IMR-90 (cell line): ENCODE measurements around the gene SYT6. TPM values are rescaled to one million over a fixed set of nuclear protein-coding genes. Genes with fewer than 3 reads are reported as not detected.
A peak's percentile ranks its signal among the peaks of the same experiment; 100 is the strongest.

Experiments
- ATAC-seq: fragments of 200-7000 bp; cut with Tn5 transposase; 2 replicates; pipeline ENCODE4 v1.9.1; 2020; ENCODE audit warnings: low read depth, mild to moderate bottlenecking, moderate library complexity
- BruUV-seq: library from RNA; stranded (reverse); fragments of 400-500 nt; replicated peaks from 2 replicates; lab custom pipeline; 2021; lab: Mats Ljungman, UMichigan
- CTCF ChIA-PET: fragments of 300-600 bp; formaldehyde crosslinking; extraction: SDS; loops from one replicate; lab custom pipeline; 2021; ENCODE audit warnings: antibody characterized with exemption; lab: Yijun Ruan, JAX
- POLR2A ChIA-PET: fragments of 300-600 bp; sonication (Branson Sonifier 250); formaldehyde crosslinking; loops from one replicate; lab custom pipeline; 2022; ENCODE audit warnings: antibody characterized with exemption; ENCODE audit not compliant: unreplicated experiment; lab: Charles Lee
- DNase-seq: peaks from one replicate; pipeline ENCODE4 v3.0.0; 2013
- H2AFZ ChIP-seq: replicated peaks from 2 replicates; pipeline ENCODE3; 2013; ENCODE audit warnings: low read length, mild to moderate bottlenecking; ENCODE audit not compliant: poor library complexity
- H2AK5ac ChIP-seq: 2 replicates; pipeline ENCODE4 v1.6.1; 2013; ENCODE audit warnings: low read depth, low read length, inconsistent platforms
- H2AK9ac ChIP-seq: replicated peaks from 2 replicates; pipeline ENCODE3; 2013; ENCODE audit warnings: mild to moderate bottlenecking, low read depth, low read length, moderate library complexity; ENCODE audit not compliant: poor library complexity
- H2BK120ac ChIP-seq: 2 replicates; pipeline ENCODE4 v1.6.1; 2013; ENCODE audit warnings: low read depth, low read length, inconsistent platforms
- H2BK15ac ChIP-seq: 3 replicates; pipeline ENCODE4 v1.6.1; 2013; ENCODE audit warnings: low read depth, low read length, inconsistent platforms
- H2BK20ac ChIP-seq: 2 replicates; pipeline ENCODE4 v1.6.1; 2013; ENCODE audit warnings: low read depth, mild to moderate bottlenecking, inconsistent platforms, low read length, moderate library complexity
- H2BK5ac ChIP-seq: 2 replicates; pipeline ENCODE4 v1.6.1; 2013; ENCODE audit warnings: mild to moderate bottlenecking, low read depth, low read length, inconsistent platforms; ENCODE audit not compliant: poor library complexity, severe bottlenecking
- H3K14ac ChIP-seq: replicated peaks from 2 replicates; pipeline ENCODE4 v1.6.1; 2013; ENCODE audit warnings: low read depth, low read length, inconsistent platforms
- H3K18ac ChIP-seq: 2 replicates; pipeline ENCODE4 v1.6.1; 2013; ENCODE audit warnings: low read depth, low read length, control low read depth
- H3K23ac ChIP-seq: 2 replicates; pipeline ENCODE4 v1.6.1; 2013; ENCODE audit warnings: low read depth, low read length, inconsistent platforms
- H3K27ac ChIP-seq: 2 replicates; pipeline ENCODE4 v1.5.1; 2013; ENCODE audit warnings: mild to moderate bottlenecking, control low read depth, low read length; ENCODE audit not compliant: insufficient read depth
- H3K27me3 ChIP-seq: 2 replicates; pipeline ENCODE4 v1.6.1; 2013; ENCODE audit warnings: low read length; ENCODE audit not compliant: control insufficient read depth, insufficient read depth
- H3K36me3 ChIP-seq: 2 replicates; pipeline ENCODE4 v1.6.1; 2013; ENCODE audit warnings: low read length, mixed read lengths; ENCODE audit not compliant: control insufficient read depth, insufficient read depth
- H3K4ac ChIP-seq: 2 replicates; pipeline ENCODE4 v1.6.1; 2013; ENCODE audit warnings: low read depth, low read length, inconsistent platforms
- H3K4me1 ChIP-seq: 2 replicates; pipeline ENCODE4 v1.6.1; 2013; ENCODE audit warnings: low read length, mixed read lengths; ENCODE audit not compliant: control insufficient read depth, insufficient read depth
- H3K4me2 ChIP-seq: 2 replicates; pipeline ENCODE4 v1.6.1; 2013; ENCODE audit warnings: low read depth, mild to moderate bottlenecking, control low read depth, low read length, moderate library complexity
- H3K4me3 ChIP-seq: 2 replicates; pipeline ENCODE4 v1.5.1; 2013; ENCODE audit warnings: low read depth, mild to moderate bottlenecking, control low read depth, low read length, moderate library complexity; ENCODE audit not compliant: insufficient read depth
- H3K56ac ChIP-seq: 2 replicates; pipeline ENCODE4 v1.6.1; 2013; ENCODE audit warnings: low read length, inconsistent platforms; ENCODE audit not compliant: insufficient read depth; ENCODE audit errors: extremely low read depth
- H3K79me1 ChIP-seq, 2 experiments: 2 replicates each; pipeline ENCODE4 v1.6.1; 2013; ENCODE audit warnings: low read length in 2 of 2, inconsistent platforms in 1 of 2, low read depth in 1 of 2
- H3K9ac ChIP-seq: 2 replicates; pipeline ENCODE4 v1.6.1; 2013; ENCODE audit warnings: low read depth, low read length, control low read depth
- H3K9me1 ChIP-seq: 2 replicates; pipeline ENCODE4 v1.6.1; 2013; ENCODE audit warnings: low read length, inconsistent platforms; ENCODE audit not compliant: insufficient read depth
- H3K9me3 ChIP-seq: 2 replicates; pipeline ENCODE4 v1.6.1; 2013; ENCODE audit warnings: low read length; ENCODE audit not compliant: control insufficient read depth, insufficient read depth
- H4K20me1 ChIP-seq: 2 replicates; pipeline ENCODE4 v1.6.1; 2013; ENCODE audit warnings: low read length, inconsistent platforms; ENCODE audit not compliant: insufficient read depth
- H4K5ac ChIP-seq: 2 replicates; pipeline ENCODE4 v1.6.1; 2013; ENCODE audit warnings: mild to moderate bottlenecking, low read depth, low read length, control low read depth
- H4K8ac ChIP-seq, 2 experiments: 2 replicates each; pipeline ENCODE4 v1.6.1; 2013; ENCODE audit warnings: low read depth in 2 of 2, low read length in 2 of 2, control low read depth in 1 of 2, inconsistent platforms in 1 of 2
- H4K91ac ChIP-seq: 2 replicates; pipeline ENCODE4 v1.6.1; 2013; ENCODE audit warnings: low read depth, low read length, inconsistent platforms; ENCODE audit not compliant: insufficient read depth
- BHLHE40 ChIP-seq: fragments of 150-350 bp; IDR thresholded peaks from 2 replicates; pipeline ENCODE4 v1.6.1; 2016; ENCODE audit warnings: mild to moderate bottlenecking, low read depth, low read length
- CEBPB ChIP-seq: IDR thresholded peaks from 2 replicates; pipeline ENCODE4 v1.6.1; 2012; ENCODE audit warnings: low read depth, low read length, improper control_type of control experiment
- CHD1 ChIP-seq: IDR thresholded peaks from 2 replicates; pipeline ENCODE4 v1.6.1; 2012; ENCODE audit warnings: low read depth, low read length, improper control_type of control experiment
- CTCF ChIP-seq: conservative IDR thresholded peaks from 2 replicates; pipeline ENCODE4 v1.5.1; 2012; ENCODE audit warnings: mild to moderate bottlenecking, low read depth, low read length, improper control_type of control experiment
- ELK1 ChIP-seq: fragments of 150-350 bp; IDR thresholded peaks from 2 replicates; pipeline ENCODE4 v1.6.1; 2016; ENCODE audit warnings: low read depth, mild to moderate bottlenecking, low read length, moderate library complexity, borderline replicate concordance
- FOS ChIP-seq: fragments of 150-350 bp; IDR thresholded peaks from 2 replicates; pipeline ENCODE4 v1.6.1; 2016; ENCODE audit warnings: low read depth, low read length
- MAFK ChIP-seq: IDR thresholded peaks from 2 replicates; pipeline ENCODE4 v1.6.1; 2012; ENCODE audit warnings: low read depth, low read length, improper control_type of control experiment
- MAZ ChIP-seq: IDR thresholded peaks from 2 replicates; pipeline ENCODE4 v1.6.1; 2012; ENCODE audit warnings: low read depth, mild to moderate bottlenecking, low read length, improper control_type of control experiment, moderate library complexity, borderline replicate concordance
- MXI1 ChIP-seq: IDR thresholded peaks from 2 replicates; pipeline ENCODE4 v1.6.1; 2012; ENCODE audit warnings: low read depth, mild to moderate bottlenecking, low read length, moderate library complexity, borderline replicate concordance
- NFE2L2 ChIP-seq: fragments of 150-350 bp; IDR thresholded peaks from 2 replicates; pipeline ENCODE4 v1.6.1; 2016; ENCODE audit warnings: low read depth, mild to moderate bottlenecking, low read length
- POLR2A ChIP-seq: IDR thresholded peaks from 2 replicates; pipeline ENCODE4 v1.6.1; 2012; ENCODE audit warnings: mild to moderate bottlenecking, low read depth, low read length
- RAD21 ChIP-seq: IDR thresholded peaks from 2 replicates; pipeline ENCODE4 v1.6.1; 2012; ENCODE audit warnings: low read length, improper control_type of control experiment
- RCOR1 ChIP-seq: IDR thresholded peaks from 2 replicates; pipeline ENCODE4 v1.6.1; 2012; ENCODE audit warnings: mild to moderate bottlenecking, low read length, improper control_type of control experiment; ENCODE audit not compliant: insufficient replicate concordance
- RFX5 ChIP-seq: IDR thresholded peaks from 2 replicates; pipeline ENCODE4 v1.8.0; 2012; ENCODE audit warnings: low read depth, mild to moderate bottlenecking, low read length, moderate library complexity
- SMC3 ChIP-seq: fragments of 150-350 bp; IDR thresholded peaks from 2 replicates; pipeline ENCODE4 v1.6.1; 2016; ENCODE audit warnings: low read depth, mild to moderate bottlenecking, antibody characterized with exemption, low read length, moderate library complexity
- WGBS, 2 experiments: methylation state at CpG; one replicate each; pipeline versions ENCODE4 v1.1.5 to v1.1.7; 2013; ENCODE audit warnings: missing lambda C conversion rate in 2 of 2; ENCODE audit not compliant: insufficient read length in 1 of 2; ENCODE audit errors: extremely low coverage in 2 of 2; 5-methylcytosine and 5-hydroxymethylcytosine counted together
- dilution Hi-C: fragments of 300-500 bp; cut with HindIII; formaldehyde crosslinking; loops from one replicate; pipeline ENCODE4 v1.14.3; 2018; ENCODE audit warnings: low sequenced_read_pairs; ENCODE audit not compliant: unreplicated experiment
- in situ Hi-C: fragments of 300-500 bp; cut with MboI; formaldehyde crosslinking; loops from 3 replicates; pipeline ENCODE4 v1.14.3; 2019; ENCODE audit warnings: low sequenced_read_pairs, inconsistent platforms, mixed read lengths
- intact Hi-C: fragments of 100-400 bp; cut with micrococcal nuclease; formaldehyde crosslinking; loops from 2 replicates; pipeline ENCODE4 v1.10.0; 2022
- polyA plus RNA-seq, 3 experiments: library from polyadenylated mRNA; depleted of rRNA; stranded (reverse); fragments of >200 nt; gene quantifications; 2 replicates each; pipeline ENCODE4 v1.2.3, GENCODE V29; 2012; ENCODE audit warnings: low replicate concordance in 1 of 3
- total RNA-seq: library from RNA; depleted of rRNA; stranded (reverse); fragments of >200 nt; gene quantifications from 2 replicates; pipeline ENCODE4 v1.2.3, GENCODE V29; 2012

Gene SYT6
- total and polyA plus RNA-seq, 2 of the 4 experiments (the other 2 are of a cell fraction) = not detected

GRCh38 chr1:114124644-114125043 lies 29.0 kb downstream of the SYT6 start:
- no peak overlapping the region for H4K8ac ChIP-seq
- intact Hi-C loops = no loop called here
- no peak overlapping the region for H3K23ac ChIP-seq
- H2AK5ac ChIP-seq = no peak overlapping the region
- no peaks in the 10 kb centered on the region for H3K9me1 ChIP-seq
- H3K4me1 ChIP-seq = no peaks in the 10 kb centered on the region
- CTCF ChIA-PET = no interaction called here
- no peak overlapping the region for H3K27ac ChIP-seq
- H3K18ac ChIP-seq = no peak overlapping the region
- dilution Hi-C loops = no loop called here
- H3K14ac ChIP-seq = no peak overlapping the region
- in situ Hi-C loops = no loop called here
- no peak overlapping the region for H3K4me2 ChIP-seq
- H2AFZ ChIP-seq = no peak overlapping the region
- no peak overlapping the region for H2BK120ac ChIP-seq
- DNase-seq = no peak
- H3K27me3 ChIP-seq = peaks cover 1% of the 10 kb centered on the region
- no peak for TF ChIP-seq RAD21
- no peak for TF ChIP-seq SMC3
- TF ChIP-seq MAZ = no peak
- TF ChIP-seq RFX5 = no peak
- TF ChIP-seq NFE2L2 = no peak
- TF ChIP-seq ELK1 = no peak
- no peak for TF ChIP-seq RCOR1
- no peak for TF ChIP-seq FOS
- no peak for TF ChIP-seq CTCF
- no peak for TF ChIP-seq CEBPB
- no peak for TF ChIP-seq MAFK
- no peak for TF ChIP-seq MXI1
- TF ChIP-seq BHLHE40 = no peak
- TF ChIP-seq CHD1 = no peak
- TF ChIP-seq POLR2A = no peak
- WGBS, 2 experiments = 88% methylated on average over 4 of the region's 7 CpGs; no CpG with 5 or more reads in 1 of the 2 experiments
- H3K79me1 ChIP-seq = no peaks in the 10 kb centered on the region
- no TSS peak for BruUV-seq
- peak overlapping the region; percentile 28 for H2AK9ac ChIP-seq
- no peak overlapping the region for H2BK20ac ChIP-seq
- H3K9ac ChIP-seq = no peak overlapping the region
- no peak overlapping the region for H3K4ac ChIP-seq
- no peaks in the 10 kb centered on the region for H3K9me3 ChIP-seq
- POLR2A ChIA-PET = no interaction called here
- H3K4me3 ChIP-seq = no peak overlapping the region
- no peaks in the 10 kb centered on the region for H4K20me1 ChIP-seq
- H3K36me3 ChIP-seq = no peaks in the 10 kb centered on the region
- H2BK15ac ChIP-seq = no peak overlapping the region
- ATAC-seq = no peak
- no peak overlapping the region for H4K5ac ChIP-seq
- no peak overlapping the region for H2BK5ac ChIP-seq
- H3K56ac ChIP-seq = no peak overlapping the region
- H4K91ac ChIP-seq = no peak overlapping the region
